K562 (cell line): ENCODE results near the gene SPRY4. TPM values are rescaled to one million over a fixed set of nuclear protein-coding genes. Genes with fewer than 3 reads are reported as not detected.

Source experiments
- ESRRA ChIP-seq: fragments of 450-650 bp; IDR thresholded peaks from 2 replicates; pipeline ENCODE4 v1.6.1; 2014; ENCODE audit warnings: low read depth, mild to moderate bottlenecking, moderate library complexity, borderline replicate concordance
- PBX2 ChIP-seq, 2 experiments: IDR thresholded peaks in 1 of 2; conservative IDR thresholded peaks in 1 of 2; 2 replicates each; pipeline ENCODE4 v1.6.1; 2016; ENCODE audit warnings: low read depth in 2 of 2, mild to moderate bottlenecking in 1 of 2, missing compliant biosample characterization in 1 of 2, missing genetic modification characterization in 1 of 2, moderate library complexity in 1 of 2
- SETDB1 ChIP-seq: IDR thresholded peaks from one replicate; pipeline ENCODE4 v1.6.1; 2012; ENCODE audit warnings: low read length, control low read depth, inconsistent platforms
- ZNF282 ChIP-seq: sonication (generic); formaldehyde crosslinking; IDR thresholded peaks from 2 replicates; pipeline ENCODE4 v1.8.1; 2023; ENCODE audit warnings: missing genetic modification reagents
- ZNF449 ChIP-seq: fragments of 250-450 bp; sonication (Bioruptor Pico); IDR thresholded peaks from 2 replicates; pipeline ENCODE4 v1.8.0; 2022; ENCODE audit warnings: moderate library complexity, mild to moderate bottlenecking, inconsistent platforms
- ZNF644 ChIP-seq: fragments of 200-800 bp; sonication (Bioruptor generic); IDR thresholded peaks from 2 replicates; pipeline ENCODE4 v1.6.1; 2016; ENCODE audit warnings: low read depth, missing genetic modification characterization, missing compliant biosample characterization
- polyA plus RNA-seq, 8 experiments: library from polyadenylated mRNA; depleted of rRNA in 4 of 8; stranded (reverse) in 5 of 8; unstranded in 3 of 8; fragments of >200 nt; fragmentation: Nextera tagmentation in 2 of 8; fragmentation: Illumina TruSeq in 1 of 8; extraction: Ambion mirVana in 2 of 8; extraction: Trizol in 1 of 8; gene quantifications; 2 replicates each; pipeline versions ENCODE4 v1.2.1 to v1.2.3, GENCODE V29; 2011 to 2014; ENCODE audit warnings: inconsistent platforms in 1 of 8, missing spikeins in 1 of 8
- total RNA-seq, 7 experiments: library from RNA; depleted of rRNA in 6 of 7; stranded (reverse); fragments of >200 nt in 6 of 7; fragmentation: Illumina TruSeq in 2 of 7; extraction: Trizol in 2 of 7; gene quantifications; 2 replicates each; pipeline versions ENCODE4 v1.2.1 to v1.2.3, GENCODE V29; 2011 to 2021; ENCODE audit warnings: low replicate concordance in 1 of 7
- TF ChIP-seq, protein P1 (sequence below): sonication (generic); formaldehyde crosslinking; IDR thresholded peaks from 2 replicates; pipeline ENCODE4 v1.8.0; 2022; ENCODE audit warnings: mild to moderate bottlenecking, missing genetic modification reagents
- TF ChIP-seq, protein P2 (sequence below): fragments of 250-450 bp; sonication (Bioruptor Pico); IDR thresholded peaks from 2 replicates; pipeline ENCODE4 v1.5.0; 2021

SPRY4 gene
- total and polyA plus RNA-seq, 9 of the 15 experiments (the other 6 are each of a cell fraction or from before 2014, with no cell fraction given) = 2.6 to 24.2 (median 9.5) TPM

DNA sequence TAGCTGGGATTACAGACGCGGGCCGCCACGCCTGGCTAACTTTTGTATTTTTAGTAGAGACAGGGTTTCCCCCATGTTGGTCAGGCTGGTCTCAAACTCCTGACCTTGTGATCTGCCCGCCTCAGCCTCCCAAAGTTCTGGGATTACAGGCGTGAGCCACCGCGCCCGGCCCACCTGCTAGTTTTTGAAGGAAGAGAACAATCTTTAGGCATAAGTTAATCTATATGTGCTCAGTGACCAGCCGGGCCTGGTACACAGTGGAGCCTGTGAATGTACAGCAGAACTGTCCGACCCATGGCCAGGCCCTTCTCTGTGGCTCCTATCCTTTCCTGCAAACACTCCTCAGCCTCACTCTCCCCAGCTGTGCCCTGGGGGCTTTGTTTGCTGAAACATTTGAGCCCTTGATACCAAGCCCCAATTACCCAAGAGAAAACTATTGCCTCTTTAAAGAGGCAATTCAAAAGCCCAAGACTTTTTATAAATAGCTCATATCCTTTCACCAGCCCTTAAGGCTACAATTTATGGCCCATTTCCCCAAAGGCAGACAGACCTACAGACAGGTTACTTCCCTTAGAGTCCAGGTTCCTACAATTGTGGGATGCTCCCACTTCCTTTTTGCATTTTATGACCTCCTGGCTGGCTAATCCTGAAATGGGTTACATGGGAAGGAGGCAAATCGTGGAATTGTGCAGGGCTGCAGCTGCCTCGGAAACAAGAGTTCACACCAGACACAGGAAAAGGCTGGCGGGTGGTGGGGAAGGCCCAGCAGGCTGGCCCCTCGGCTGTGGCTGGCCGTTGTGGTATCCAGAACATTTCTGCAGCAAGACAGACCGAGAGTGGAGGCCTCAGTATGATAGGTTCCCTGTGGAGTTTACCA, 37.5 kb downstream of the SPRY4 start (continued):
- no peak for TF ChIP-seq ZNF449 (CRISPR knock-in tag)
- TF ChIP-seq SETDB1 = no peak
- TF ChIP-seq, protein P1, sequence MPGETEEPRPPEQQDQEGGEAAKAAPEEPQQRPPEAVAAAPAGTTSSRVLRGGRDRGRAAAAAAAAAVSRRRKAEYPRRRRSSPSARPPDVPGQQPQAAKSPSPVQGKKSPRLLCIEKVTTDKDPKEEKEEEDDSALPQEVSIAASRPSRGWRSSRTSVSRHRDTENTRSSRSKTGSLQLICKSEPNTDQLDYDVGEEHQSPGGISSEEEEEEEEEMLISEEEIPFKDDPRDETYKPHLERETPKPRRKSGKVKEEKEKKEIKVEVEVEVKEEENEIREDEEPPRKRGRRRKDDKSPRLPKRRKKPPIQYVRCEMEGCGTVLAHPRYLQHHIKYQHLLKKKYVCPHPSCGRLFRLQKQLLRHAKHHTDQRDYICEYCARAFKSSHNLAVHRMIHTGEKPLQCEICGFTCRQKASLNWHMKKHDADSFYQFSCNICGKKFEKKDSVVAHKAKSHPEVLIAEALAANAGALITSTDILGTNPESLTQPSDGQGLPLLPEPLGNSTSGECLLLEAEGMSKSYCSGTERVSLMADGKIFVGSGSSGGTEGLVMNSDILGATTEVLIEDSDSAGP (CRISPR knock-in tag) = no peak
- no peak for TF ChIP-seq ZNF644 (tag)
- no peak for TF ChIP-seq PBX2 (CRISPR knock-in tag; IDR thresholded peaks at IDR 0.05; ENCODE audit: low read depth)
- TF ChIP-seq PBX2 (tag; conservative IDR thresholded peaks at IDR 0.05; ENCODE audit: low read depth) = no peak; the same call in 1 of the 2 replicates
- no peak for TF ChIP-seq ESRRA
- TF ChIP-seq, protein P2, sequence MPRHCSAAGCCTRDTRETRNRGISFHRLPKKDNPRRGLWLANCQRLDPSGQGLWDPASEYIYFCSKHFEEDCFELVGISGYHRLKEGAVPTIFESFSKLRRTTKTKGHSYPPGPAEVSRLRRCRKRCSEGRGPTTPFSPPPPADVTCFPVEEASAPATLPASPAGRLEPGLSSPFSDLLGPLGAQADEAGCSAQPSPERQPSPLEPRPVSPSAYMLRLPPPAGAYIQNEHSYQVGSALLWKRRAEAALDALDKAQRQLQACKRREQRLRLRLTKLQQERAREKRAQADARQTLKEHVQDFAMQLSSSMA = no peak
- TF ChIP-seq ZNF282 (CRISPR knock-in tag) = no peak
- TF ChIP-seq, all 486 proteins: peak for 0
